HepG2 (cell line): ENCODE measurements around the gene GPT2. TPM values are rescaled to one million over a fixed set of nuclear protein-coding genes. Genes with fewer than 3 reads are reported as not detected.

Experiments used
- CREB3 ChIP-seq: sonication (generic); formaldehyde crosslinking; IDR thresholded peaks from 2 replicates; pipeline ENCODE4 v1.5.0; 2020; ENCODE audit warnings: missing genetic modification reagents
- DBP ChIP-seq: sonication (generic); formaldehyde crosslinking; IDR thresholded peaks from 2 replicates; pipeline ENCODE4 v1.4.0; 2020; ENCODE audit warnings: missing genetic modification reagents; ENCODE audit errors: not compliant biosample characterization
- FOXO4 ChIP-seq: sonication (generic); formaldehyde crosslinking; conservative IDR thresholded peaks from 2 replicates; pipeline ENCODE4 v1.8.1; 2023; ENCODE audit warnings: missing genetic modification reagents
- GATAD2A ChIP-seq: IDR thresholded peaks from 2 replicates; pipeline ENCODE4 v1.6.1; 2016
- HIVEP1 ChIP-seq: sonication (generic); formaldehyde crosslinking; IDR thresholded peaks from 2 replicates; pipeline ENCODE4 v1.4.0; 2020; ENCODE audit warnings: mild to moderate bottlenecking, missing genetic modification reagents
- HMG20B ChIP-seq: conservative IDR thresholded peaks from 2 replicates; pipeline ENCODE4 v1.6.1; 2016; ENCODE audit warnings: missing genetic modification reagents, missing compliant biosample characterization
- NFYB ChIP-seq: sonication (generic); formaldehyde crosslinking; IDR thresholded peaks from 2 replicates; pipeline ENCODE4 v1.4.0; 2020; ENCODE audit warnings: missing genetic modification reagents
- NR2F2 ChIP-seq: IDR thresholded peaks from 2 replicates; pipeline ENCODE4 v1.6.1; 2012; ENCODE audit warnings: low read depth, inconsistent platforms, borderline replicate concordance
- PRDM10 ChIP-seq: sonication (generic); formaldehyde crosslinking; IDR thresholded peaks from 2 replicates; pipeline ENCODE4 v1.4.0; 2020; ENCODE audit warnings: low read depth, missing genetic modification reagents
- SAP130 ChIP-seq: IDR thresholded peaks from 2 replicates; pipeline ENCODE4 v1.6.1; 2016; ENCODE audit warnings: low read depth
- TCF12 ChIP-seq, 2 experiments: fragments of 450-650 bp in 1 of 2; sonication (generic) in 1 of 2; formaldehyde crosslinking in 1 of 2; IDR thresholded peaks; 2 replicates each; pipeline versions ENCODE4 v1.6.1 to v1.8.0; 2017 to 2022; ENCODE audit warnings: antibody characterized with exemption in 1 of 2, mild to moderate bottlenecking in 1 of 2, missing genetic modification reagents in 1 of 2, moderate library complexity in 1 of 2
- YEATS2 ChIP-seq: sonication (generic); formaldehyde crosslinking; IDR thresholded peaks from 2 replicates; pipeline ENCODE4 v1.4.0; 2020; ENCODE audit warnings: missing genetic modification reagents, borderline replicate concordance
- ZNF138 ChIP-seq: sonication (generic); formaldehyde crosslinking; IDR thresholded peaks from 2 replicates; pipeline ENCODE4 v1.5.0; 2020; ENCODE audit warnings: mild to moderate bottlenecking, low read depth, missing genetic modification reagents
- ZNF256 ChIP-seq: sonication (generic); formaldehyde crosslinking; conservative IDR thresholded peaks from 2 replicates; pipeline ENCODE4 v1.4.0; 2020; ENCODE audit warnings: missing genetic modification reagents
- ZNF687 ChIP-seq: sonication (generic); formaldehyde crosslinking; IDR thresholded peaks from 2 replicates; pipeline ENCODE4 v1.5.1; 2020; ENCODE audit warnings: mild to moderate bottlenecking, missing genetic modification reagents, moderate library complexity
- ZNF772 ChIP-seq: sonication (generic); formaldehyde crosslinking; IDR thresholded peaks from 2 replicates; pipeline ENCODE4 v1.5.0; 2020; ENCODE audit warnings: mild to moderate bottlenecking, missing genetic modification reagents
- ZNF780A ChIP-seq: sonication (generic); formaldehyde crosslinking; IDR thresholded peaks from 2 replicates; pipeline ENCODE4 v1.8.0; 2022; ENCODE audit warnings: mild to moderate bottlenecking, missing genetic modification reagents, moderate library complexity
- polyA plus RNA-seq, 8 experiments: library from polyadenylated mRNA; depleted of rRNA in 3 of 8; stranded (reverse) in 7 of 8; unstranded in 1 of 8; fragments of >200 nt; fragmentation: Illumina TruSeq in 4 of 8; extraction: Trizol in 4 of 8; gene quantifications; 2 replicates each; pipeline versions ENCODE4 v1.2.1 to v1.2.3, GENCODE V29; 2011 to 2016; ENCODE audit warnings: low read depth in 4 of 8, missing spikeins in 1 of 8, mixed read lengths in 1 of 8; ENCODE audit not compliant: insufficient read depth in 1 of 8
- total RNA-seq, 5 experiments: library from RNA; depleted of rRNA; stranded (reverse); fragments of >200 nt; fragmentation: Illumina TruSeq; extraction: Trizol; gene quantifications; 2 replicates each; pipeline ENCODE4 v1.2.3, GENCODE V29; 2016; ENCODE audit warnings: low read depth in 1 of 5

Gene GPT2
- total and polyA plus RNA-seq, 2 of the 13 experiments (the other 11 are each of a cell fraction or from before 2014, with no cell fraction given) = 138 to 267 TPM

- TF ChIP-seq YEATS2 (CRISPR knock-in tag) (peak; percentile 64; the same call in 1 of the 2 replicates), GATAD2A (CRISPR knock-in tag) (peak; percentile 94), ZNF138 (CRISPR knock-in tag) (no peak), NFYB (no peak), SAP130 (peak; percentile 96), ZNF256 (peak; percentile 60; the same call in 1 of the 2 replicates), TCF12 (IDR thresholded peaks at IDR 0.05) (no peak), TCF12 (CRISPR knock-in tag; IDR thresholded peaks at IDR 0.05) (peak; percentile 91), PRDM10 (CRISPR knock-in tag) (peak; percentile 43; the same call in 1 of the 2 replicates), ZNF780A (no peak), FOXO4 (CRISPR knock-in tag) (no peak), CREB3 (CRISPR knock-in tag) (no peak), HMG20B (CRISPR knock-in tag) (peak; percentile 92), NR2F2 (peak; percentile 98), HIVEP1 (CRISPR knock-in tag) (peak; percentile 92), DBP (CRISPR knock-in tag) (peak; percentile 30), ZNF772 (peak; percentile 88), ZNF687 (CRISPR knock-in tag) (peak; percentile 83)
Observed at GRCh38 chr16:46895399-46896313, 11.5 kb downstream of the GPT2 start (continued).
